ENCODE data around the gene SMCO3. TPM values are rescaled to one million over a fixed set of nuclear protein-coding genes. Genes with fewer than 3 reads are reported as not detected.

SMCO3 gene
- total and polyA plus RNA-seq, 10 of the 15 experiments (the other 5 are each of a cell fraction or from before 2014, with no cell fraction given): 0.05 to 0.35 (median 0.10) TPM; not detected in 6

GRCh38 chr12:14774074-14774905 is 39.7 kb downstream of the SMCO3 start (continued):
- TF ChIP-seq STAT1 (conservative IDR thresholded peaks at IDR 0.05): no peak
- TF ChIP-seq STAT3 (IDR thresholded peaks at IDR 0.05; ENCODE audit: low read depth, low read length): no peak
- no peak for TF ChIP-seq SMARCA5 (IDR thresholded peaks at IDR 0.05)
- no peak for TF ChIP-seq KAT2A (conservative IDR thresholded peaks at IDR 0.05; ENCODE audit: control insufficient read depth, low read depth, low read length)
- TF ChIP-seq MYB (IDR thresholded peaks at IDR 0.05; ENCODE audit: borderline replicate concordance, low read depth, low read length): no peak
- TF ChIP-seq CBX3 (IDR thresholded peaks at IDR 0.05; ENCODE audit: borderline replicate concordance, low read depth): no peak
- TF ChIP-seq USF1 (IDR thresholded peaks at IDR 0.05; ENCODE audit: borderline replicate concordance, extremely low read length, insufficient read depth, low read depth, low read length): no peak
- no peak for TF ChIP-seq ETV6 (conservative IDR thresholded peaks at IDR 0.05 in 1 of 2, IDR thresholded peaks at IDR 0.05 in 1 of 2; ENCODE audit: borderline replicate concordance in 1 of 2, low read depth in 1 of 2)
- no peak for TF ChIP-seq SMC3 (IDR thresholded peaks at IDR 0.05; ENCODE audit: borderline replicate concordance, low read length)
- no peak for TF ChIP-seq TCF3 (IDR thresholded peaks at IDR 0.05; ENCODE audit: borderline replicate concordance, insufficient read depth, low read depth, low read length)
- TF ChIP-seq KLF5 (IDR thresholded peaks at IDR 0.05; ENCODE audit: partially characterized antibody): peak; percentile 22
- peak; percentile 52 for TF ChIP-seq YY1 (IDR thresholded peaks at IDR 0.05; ENCODE audit: low read depth, low read length)
- no peak for TF ChIP-seq PRDM15 (CRISPR knock-in tag; IDR thresholded peaks at IDR 0.05)
- TF ChIP-seq MTA2 (IDR thresholded peaks at IDR 0.05; ENCODE audit: low read depth): no peak
- no peak for TF ChIP-seq ZZZ3 (IDR thresholded peaks at IDR 0.05; ENCODE audit: control insufficient read depth, insufficient read length, low read depth)
- peak; percentile 7 for TF ChIP-seq SIX5 (IDR thresholded peaks at IDR 0.05; ENCODE audit: low read depth, low read length, severe bottlenecking)
- TF ChIP-seq IRF4 (IDR thresholded peaks at IDR 0.05; ENCODE audit: low read depth, low read length): no peak
- no peak for TF ChIP-seq EGR1 (IDR thresholded peaks at IDR 0.05; ENCODE audit: borderline replicate concordance in 1 of 2, low read depth in 2 of 2, low read length in 2 of 2)
- TF ChIP-seq BCLAF1 (IDR thresholded peaks at IDR 0.05): no peak
- peak; percentile 11; the same call in 1 of the 2 replicates for TF ChIP-seq GABPA (IDR thresholded peaks at IDR 0.05; ENCODE audit: low read depth)
- TF ChIP-seq SUPT20H (IDR thresholded peaks at IDR 0.05; ENCODE audit: borderline replicate concordance, control insufficient read depth, low read depth, low read length): no peak
- TF ChIP-seq RB1 (IDR thresholded peaks at IDR 0.05; ENCODE audit: borderline replicate concordance): peak; percentile 32; the same call in 1 of the 2 replicates
